Ishikawa (cell line): ENCODE data around the gene IL17RE.

Experiments
- CEBPB ChIP-seq: IDR thresholded peaks from 2 replicates; pipeline ENCODE4 v1.6.1; 2012
- CREB1 ChIP-seq: IDR thresholded peaks from 2 replicates; pipeline ENCODE4 v1.6.1; 2012; ENCODE audit warnings: low read depth
- EGR1 ChIP-seq: IDR thresholded peaks from 2 replicates; pipeline ENCODE4 v1.6.1; 2012
- EP300 ChIP-seq: IDR thresholded peaks from 2 replicates; pipeline ENCODE4 v1.6.1; 2012; ENCODE audit warnings: borderline replicate concordance
- FOXM1 ChIP-seq: IDR thresholded peaks from 2 replicates; pipeline ENCODE4 v1.6.1; 2012; ENCODE audit warnings: low read depth, borderline replicate concordance
- NFIC ChIP-seq: IDR thresholded peaks from 2 replicates; pipeline ENCODE4 v1.6.1; 2012
- RAD21 ChIP-seq: IDR thresholded peaks from 2 replicates; pipeline ENCODE4 v1.6.1; 2012; ENCODE audit warnings: low read depth
- TAF1 ChIP-seq: IDR thresholded peaks from 2 replicates; pipeline ENCODE4 v1.6.1; 2012; ENCODE audit warnings: low read depth, mild to moderate bottlenecking
- TCF12 ChIP-seq: IDR thresholded peaks from 2 replicates; pipeline ENCODE4 v1.6.1; 2012; ENCODE audit warnings: low read depth
- TEAD4 ChIP-seq: IDR thresholded peaks from 2 replicates; pipeline ENCODE4 v1.6.1; 2012
- YY1 ChIP-seq: IDR thresholded peaks from 2 replicates; pipeline ENCODE4 v1.6.1; 2012; ENCODE audit warnings: low read depth
- ZBTB7A ChIP-seq: IDR thresholded peaks from 2 replicates; pipeline ENCODE4 v1.6.1; 2012; ENCODE audit warnings: low read depth
- TF ChIP-seq, protein P1 (sequence below): IDR thresholded peaks from 2 replicates; pipeline ENCODE4 v1.6.1; 2012; ENCODE audit warnings: low read depth, mild to moderate bottlenecking
- TF ChIP-seq, protein P2 (sequence below): IDR thresholded peaks from 2 replicates; pipeline ENCODE4 v1.6.1; 2012
- TF ChIP-seq, protein P3 (sequence below): IDR thresholded peaks from 2 replicates; pipeline ENCODE4 v1.6.1; 2012

The IL17RE gene

DNA sequence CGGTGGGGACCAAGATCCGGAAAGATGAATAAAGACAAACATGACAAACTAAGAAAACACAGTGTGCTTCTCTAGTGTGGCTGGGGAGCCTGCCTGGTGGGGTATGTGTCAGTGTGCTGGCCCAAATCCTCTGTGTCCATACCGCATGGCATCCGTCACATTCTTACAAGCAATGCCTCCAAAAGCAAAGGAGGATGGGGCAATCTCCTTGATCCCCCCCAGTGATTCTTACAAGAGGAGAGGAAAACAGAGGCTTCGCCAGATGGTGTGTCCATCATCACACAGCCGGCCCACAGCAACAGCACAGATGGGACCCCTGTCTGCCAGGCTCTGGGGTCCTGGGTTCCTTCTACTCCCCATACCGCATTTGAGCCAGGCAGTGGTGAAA is 13.7 kb downstream of the IL17RE start:
- TF ChIP-seq TCF12 (no peak), FOXM1 (no peak), EP300 (no peak), ZBTB7A (no peak), TAF1 (no peak), RAD21 (no peak), CEBPB (no peak), TEAD4 (no peak), EGR1 (no peak), NFIC (no peak), YY1 (no peak), CREB1 (no peak)
- TF ChIP-seq, protein P1, sequence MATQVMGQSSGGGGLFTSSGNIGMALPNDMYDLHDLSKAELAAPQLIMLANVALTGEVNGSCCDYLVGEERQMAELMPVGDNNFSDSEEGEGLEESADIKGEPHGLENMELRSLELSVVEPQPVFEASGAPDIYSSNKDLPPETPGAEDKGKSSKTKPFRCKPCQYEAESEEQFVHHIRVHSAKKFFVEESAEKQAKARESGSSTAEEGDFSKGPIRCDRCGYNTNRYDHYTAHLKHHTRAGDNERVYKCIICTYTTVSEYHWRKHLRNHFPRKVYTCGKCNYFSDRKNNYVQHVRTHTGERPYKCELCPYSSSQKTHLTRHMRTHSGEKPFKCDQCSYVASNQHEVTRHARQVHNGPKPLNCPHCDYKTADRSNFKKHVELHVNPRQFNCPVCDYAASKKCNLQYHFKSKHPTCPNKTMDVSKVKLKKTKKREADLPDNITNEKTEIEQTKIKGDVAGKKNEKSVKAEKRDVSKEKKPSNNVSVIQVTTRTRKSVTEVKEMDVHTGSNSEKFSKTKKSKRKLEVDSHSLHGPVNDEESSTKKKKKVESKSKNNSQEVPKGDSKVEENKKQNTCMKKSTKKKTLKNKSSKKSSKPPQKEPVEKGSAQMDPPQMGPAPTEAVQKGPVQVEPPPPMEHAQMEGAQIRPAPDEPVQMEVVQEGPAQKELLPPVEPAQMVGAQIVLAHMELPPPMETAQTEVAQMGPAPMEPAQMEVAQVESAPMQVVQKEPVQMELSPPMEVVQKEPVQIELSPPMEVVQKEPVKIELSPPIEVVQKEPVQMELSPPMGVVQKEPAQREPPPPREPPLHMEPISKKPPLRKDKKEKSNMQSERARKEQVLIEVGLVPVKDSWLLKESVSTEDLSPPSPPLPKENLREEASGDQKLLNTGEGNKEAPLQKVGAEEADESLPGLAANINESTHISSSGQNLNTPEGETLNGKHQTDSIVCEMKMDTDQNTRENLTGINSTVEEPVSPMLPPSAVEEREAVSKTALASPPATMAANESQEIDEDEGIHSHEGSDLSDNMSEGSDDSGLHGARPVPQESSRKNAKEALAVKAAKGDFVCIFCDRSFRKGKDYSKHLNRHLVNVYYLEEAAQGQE = no peak
- TF ChIP-seq, protein P2, sequence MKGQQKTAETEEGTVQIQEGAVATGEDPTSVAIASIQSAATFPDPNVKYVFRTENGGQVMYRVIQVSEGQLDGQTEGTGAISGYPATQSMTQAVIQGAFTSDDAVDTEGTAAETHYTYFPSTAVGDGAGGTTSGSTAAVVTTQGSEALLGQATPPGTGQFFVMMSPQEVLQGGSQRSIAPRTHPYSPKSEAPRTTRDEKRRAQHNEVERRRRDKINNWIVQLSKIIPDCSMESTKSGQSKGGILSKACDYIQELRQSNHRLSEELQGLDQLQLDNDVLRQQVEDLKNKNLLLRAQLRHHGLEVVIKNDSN = no peak
- TF ChIP-seq, protein P3, sequence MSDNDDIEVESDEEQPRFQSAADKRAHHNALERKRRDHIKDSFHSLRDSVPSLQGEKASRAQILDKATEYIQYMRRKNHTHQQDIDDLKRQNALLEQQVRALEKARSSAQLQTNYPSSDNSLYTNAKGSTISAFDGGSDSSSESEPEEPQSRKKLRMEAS = no peak

DNA sequence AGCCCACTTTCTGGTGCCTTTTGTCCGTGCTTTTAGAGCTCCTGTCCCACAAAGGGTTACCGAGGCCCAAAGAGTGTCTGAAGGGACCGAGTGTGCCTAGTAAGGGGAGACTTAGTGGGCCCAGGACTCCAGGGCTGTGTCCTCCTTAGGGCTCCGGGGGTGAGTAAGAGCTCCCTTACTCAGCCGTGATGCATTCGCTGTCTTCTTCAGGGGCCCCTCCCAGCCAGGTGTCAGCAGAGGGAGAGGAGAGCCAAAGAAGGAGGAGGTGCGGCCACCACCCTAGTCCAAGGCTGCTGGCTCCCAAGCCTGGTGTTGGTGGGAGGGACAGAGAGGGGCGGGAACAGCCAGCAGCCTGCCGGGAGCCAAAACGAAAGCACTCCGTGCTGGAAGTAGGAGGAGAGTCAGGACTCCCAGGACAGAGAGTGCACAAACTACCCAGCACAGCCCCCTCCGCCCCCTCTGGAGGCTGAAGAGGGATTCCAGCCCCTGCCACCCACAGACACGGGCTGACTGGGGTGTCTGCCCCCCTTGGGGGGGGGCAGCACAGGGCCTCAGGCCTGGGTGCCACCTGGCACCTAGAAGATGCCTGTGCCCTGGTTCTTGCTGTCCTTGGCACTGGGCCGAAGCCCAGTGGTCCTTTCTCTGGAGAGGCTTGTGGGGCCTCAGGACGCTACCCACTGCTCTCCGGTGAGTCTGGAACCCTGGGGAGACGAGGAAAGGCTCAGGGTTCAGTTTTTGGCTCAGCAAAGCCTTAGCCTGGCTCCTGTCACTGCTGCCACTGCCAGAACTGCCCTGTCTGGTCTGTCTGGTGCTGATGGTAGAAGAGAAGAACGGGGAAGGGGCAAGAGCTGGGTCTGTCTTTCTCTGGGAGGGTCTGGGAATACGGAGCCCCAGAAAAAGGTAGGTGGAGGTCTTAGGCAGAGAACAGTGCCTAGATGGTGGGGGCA is 14.4 kb downstream of the IL17RE start, which contains the start of gene IL17RC:
Gene IL17RC (plus strand): TSS at position 365 of the 947 bp plus-strand sequence. CDS start 218 bp downstream, at position 583.
- TF ChIP-seq TCF12 = no peak
- no peak for TF ChIP-seq CREB1
- peak; percentile 4; the same call in 1 of the 2 replicates for TF ChIP-seq TAF1
- TF ChIP-seq, protein P3 = peak; percentile 30; the same call in 1 of the 2 replicates

DNA sequence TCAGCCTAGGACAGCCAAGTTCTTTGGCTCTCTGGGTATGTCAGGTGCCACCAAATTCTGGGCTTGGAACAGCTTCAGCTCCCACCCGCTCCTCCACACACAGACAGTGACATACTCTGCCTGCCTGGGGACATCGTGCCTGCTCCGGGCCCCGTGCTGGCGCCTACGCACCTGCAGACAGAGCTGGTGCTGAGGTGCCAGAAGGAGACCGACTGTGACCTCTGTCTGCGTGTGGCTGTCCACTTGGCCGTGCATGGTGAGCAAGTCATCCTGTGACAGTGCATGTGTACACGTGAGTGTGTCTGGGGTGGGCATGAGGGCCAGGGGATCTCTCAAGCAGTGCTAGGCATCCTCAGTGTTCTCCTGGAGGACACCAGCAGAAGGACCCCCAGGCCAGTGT is 15.2 kb downstream of the IL17RE start:
- TF ChIP-seq EP300 (no peak), TEAD4 (no peak), ZBTB7A (no peak), CREB1 (no peak), YY1 (no peak), TAF1 (no peak), RAD21 (no peak), CEBPB (no peak), TCF12 (no peak), EGR1 (no peak), FOXM1 (no peak), NFIC (no peak)
- TF ChIP-seq, protein P2 = no peak
- TF ChIP-seq, protein P3 = no peak
- TF ChIP-seq, protein P1 = no peak

DNA sequence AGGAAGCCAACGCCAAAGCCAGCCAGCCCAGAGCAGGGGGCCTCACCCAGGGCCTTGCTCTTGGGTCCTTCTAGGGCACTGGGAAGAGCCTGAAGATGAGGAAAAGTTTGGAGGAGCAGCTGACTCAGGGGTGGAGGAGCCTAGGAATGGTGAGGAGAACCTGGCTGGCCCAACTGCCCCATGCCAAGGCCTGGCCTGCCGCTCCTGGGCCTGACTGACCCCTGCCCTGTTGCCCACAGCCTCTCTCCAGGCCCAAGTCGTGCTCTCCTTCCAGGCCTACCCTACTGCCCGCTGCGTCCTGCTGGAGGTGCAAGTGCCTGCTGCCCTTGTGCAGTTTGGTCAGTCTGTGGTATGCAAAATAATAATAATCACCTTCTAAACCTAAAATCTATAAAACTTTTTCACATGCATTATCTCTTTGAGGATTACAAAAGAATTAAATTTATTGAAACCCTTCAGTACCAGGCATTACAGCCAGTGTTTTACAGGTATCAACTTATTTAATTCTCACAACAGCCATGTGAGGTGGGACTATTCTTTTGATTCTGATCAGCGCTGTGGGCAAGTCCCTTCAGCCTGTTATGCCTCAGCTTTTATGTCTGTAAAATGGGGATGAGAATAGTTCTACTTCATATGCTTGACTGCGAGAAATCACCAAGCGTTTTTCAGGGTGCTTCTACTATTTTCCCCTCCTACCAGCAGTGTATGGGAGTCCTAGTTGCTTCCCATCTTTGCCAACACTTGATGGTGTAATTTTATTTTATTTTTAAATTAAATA is 15.8 kb downstream of the IL17RE start:
- TF ChIP-seq, protein P2 = no peak
- TF ChIP-seq TCF12 (no peak), FOXM1 (no peak), TAF1 (no peak), CEBPB (no peak)
- TF ChIP-seq, protein P3 = no peak

DNA sequence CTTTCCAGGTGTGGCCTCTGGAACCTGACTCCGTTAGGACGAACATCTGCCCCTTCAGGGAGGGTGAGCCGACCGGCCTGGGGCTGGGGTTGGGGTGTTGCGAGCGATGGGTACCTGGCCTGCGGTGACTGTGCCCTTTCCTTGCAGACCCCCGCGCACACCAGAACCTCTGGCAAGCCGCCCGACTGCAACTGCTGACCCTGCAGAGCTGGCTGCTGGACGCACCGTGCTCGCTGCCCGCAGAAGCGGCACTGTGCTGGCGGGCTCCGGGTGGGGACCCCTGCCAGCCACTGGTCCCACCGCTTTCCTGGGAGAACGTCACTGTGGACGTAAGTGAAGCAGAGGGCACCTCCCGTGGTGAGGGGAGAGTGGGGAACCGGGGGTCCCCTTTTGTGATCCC is 25.5 kb downstream of the IL17RE start:
- TF ChIP-seq CEBPB = no peak
- TF ChIP-seq TCF12 = no peak
- TF ChIP-seq, protein P1 = no peak
- TF ChIP-seq ZBTB7A = no peak
- no peak for TF ChIP-seq EP300
- TF ChIP-seq TEAD4 = no peak
- TF ChIP-seq, protein P3 = no peak
- TF ChIP-seq NFIC = no peak
